ENCODE results near the gene IFT122.

DNA sequence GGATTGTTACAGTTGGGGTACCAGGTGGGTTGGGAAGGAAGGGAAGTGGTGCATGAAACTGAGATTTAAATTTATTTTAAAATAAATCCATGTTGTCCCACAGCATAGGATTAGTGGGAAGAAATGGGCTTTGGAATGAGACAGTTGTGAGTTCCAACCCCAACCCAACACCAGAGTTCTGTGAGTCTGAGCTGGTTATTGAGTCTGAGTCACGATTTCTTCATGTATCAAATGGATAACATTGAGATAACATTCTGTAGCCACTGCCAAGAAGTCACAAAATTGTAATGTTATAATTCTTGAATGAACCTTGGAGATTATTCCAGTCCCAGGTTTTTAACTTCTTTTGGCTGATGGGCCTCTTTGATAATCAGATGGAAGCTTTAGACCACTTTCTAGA, 13.7 kb downstream of the IFT122 start:
- TF ChIP-seq, protein P1, sequence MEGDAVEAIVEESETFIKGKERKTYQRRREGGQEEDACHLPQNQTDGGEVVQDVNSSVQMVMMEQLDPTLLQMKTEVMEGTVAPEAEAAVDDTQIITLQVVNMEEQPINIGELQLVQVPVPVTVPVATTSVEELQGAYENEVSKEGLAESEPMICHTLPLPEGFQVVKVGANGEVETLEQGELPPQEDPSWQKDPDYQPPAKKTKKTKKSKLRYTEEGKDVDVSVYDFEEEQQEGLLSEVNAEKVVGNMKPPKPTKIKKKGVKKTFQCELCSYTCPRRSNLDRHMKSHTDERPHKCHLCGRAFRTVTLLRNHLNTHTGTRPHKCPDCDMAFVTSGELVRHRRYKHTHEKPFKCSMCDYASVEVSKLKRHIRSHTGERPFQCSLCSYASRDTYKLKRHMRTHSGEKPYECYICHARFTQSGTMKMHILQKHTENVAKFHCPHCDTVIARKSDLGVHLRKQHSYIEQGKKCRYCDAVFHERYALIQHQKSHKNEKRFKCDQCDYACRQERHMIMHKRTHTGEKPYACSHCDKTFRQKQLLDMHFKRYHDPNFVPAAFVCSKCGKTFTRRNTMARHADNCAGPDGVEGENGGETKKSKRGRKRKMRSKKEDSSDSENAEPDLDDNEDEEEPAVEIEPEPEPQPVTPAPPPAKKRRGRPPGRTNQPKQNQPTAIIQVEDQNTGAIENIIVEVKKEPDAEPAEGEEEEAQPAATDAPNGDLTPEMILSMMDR (IDR thresholded peaks at IDR 0.05; ENCODE audit: insufficient read depth, low read length) = no peak
- TF ChIP-seq POLR2AphosphoS5 (IDR thresholded peaks at IDR 0.05; ENCODE audit: low read depth) (no peak), SPI1 (IDR thresholded peaks at IDR 0.05; ENCODE audit: borderline replicate concordance, low read depth) (no peak), REST (IDR thresholded peaks at IDR 0.05; ENCODE audit: insufficient replicate concordance, low read depth) (no peak)
